NCI-H345 (cell line): ENCODE data around the gene RAPGEF1.
"Not testable (repeated sequence)": the region's sequence is repeated elsewhere in the genome, so short reads cannot be mapped to it uniquely, and the experiment has no call there.

Experiments
- DNase-seq: peaks from one replicate; lab custom pipeline; 2025; lab: John Stamatoyannopoulos, UW

RAPGEF1 gene, protein sequence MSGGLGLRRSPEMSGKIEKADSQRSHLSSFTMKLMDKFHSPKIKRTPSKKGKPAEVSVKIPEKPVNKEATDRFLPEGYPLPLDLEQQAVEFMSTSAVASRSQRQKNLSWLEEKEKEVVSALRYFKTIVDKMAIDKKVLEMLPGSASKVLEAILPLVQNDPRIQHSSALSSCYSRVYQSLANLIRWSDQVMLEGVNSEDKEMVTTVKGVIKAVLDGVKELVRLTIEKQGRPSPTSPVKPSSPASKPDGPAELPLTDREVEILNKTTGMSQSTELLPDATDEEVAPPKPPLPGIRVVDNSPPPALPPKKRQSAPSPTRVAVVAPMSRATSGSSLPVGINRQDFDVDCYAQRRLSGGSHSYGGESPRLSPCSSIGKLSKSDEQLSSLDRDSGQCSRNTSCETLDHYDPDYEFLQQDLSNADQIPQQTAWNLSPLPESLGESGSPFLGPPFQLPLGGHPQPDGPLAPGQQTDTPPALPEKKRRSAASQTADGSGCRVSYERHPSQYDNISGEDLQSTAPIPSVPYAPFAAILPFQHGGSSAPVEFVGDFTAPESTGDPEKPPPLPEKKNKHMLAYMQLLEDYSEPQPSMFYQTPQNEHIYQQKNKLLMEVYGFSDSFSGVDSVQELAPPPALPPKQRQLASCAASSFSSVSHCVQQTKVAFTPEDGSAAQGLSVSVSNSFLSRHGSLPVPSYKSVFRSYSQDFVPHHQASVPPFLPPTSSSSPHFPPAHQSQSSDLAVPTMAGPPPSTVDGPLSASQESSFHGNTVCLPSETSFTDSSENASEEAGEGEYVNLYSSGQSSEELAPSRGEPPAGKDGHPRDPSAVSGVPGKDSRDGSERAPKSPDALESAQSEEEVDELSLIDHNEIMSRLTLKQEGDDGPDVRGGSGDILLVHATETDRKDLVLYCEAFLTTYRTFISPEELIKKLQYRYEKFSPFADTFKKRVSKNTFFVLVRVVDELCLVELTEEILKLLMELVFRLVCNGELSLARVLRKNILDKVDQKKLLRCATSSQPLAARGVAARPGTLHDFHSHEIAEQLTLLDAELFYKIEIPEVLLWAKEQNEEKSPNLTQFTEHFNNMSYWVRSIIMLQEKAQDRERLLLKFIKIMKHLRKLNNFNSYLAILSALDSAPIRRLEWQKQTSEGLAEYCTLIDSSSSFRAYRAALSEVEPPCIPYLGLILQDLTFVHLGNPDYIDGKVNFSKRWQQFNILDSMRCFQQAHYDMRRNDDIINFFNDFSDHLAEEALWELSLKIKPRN (N-terminal part only)

GRCh38 chr9:131739959-131740648 lies at the start of gene RAPGEF1:
Gene RAPGEF1 (minus strand): TSS chr9:131740076. CDS start chr9:131739830, 246 bp downstream.
- peak; percentile 69 for DNase-seq

DNA sequence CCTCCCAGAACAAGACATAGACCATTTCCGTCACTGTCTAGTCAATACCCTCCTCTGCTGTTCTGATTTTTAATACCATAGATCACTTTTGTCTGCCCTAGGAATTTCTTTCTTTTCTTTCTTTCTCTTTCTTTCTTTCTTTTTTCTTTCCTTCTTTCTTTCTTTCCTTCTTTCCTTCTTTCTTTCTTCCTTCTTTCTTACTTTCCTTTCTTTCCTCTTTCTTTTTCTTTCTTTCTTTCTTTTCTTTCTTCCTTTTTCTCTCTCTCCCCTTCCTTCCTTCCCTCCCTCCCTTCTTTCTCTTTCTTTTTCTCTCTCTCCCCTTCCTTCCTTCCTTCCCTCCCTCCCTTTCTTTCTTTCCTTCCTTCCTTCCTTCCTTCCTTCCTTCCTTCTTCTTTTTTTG lies 49.0 kb upstream of the RAPGEF1 start:
- no peak for DNase-seq

- no peak for DNase-seq
Measured at GRCh38 chr9:131787838-131788237, 48.0 kb upstream of the RAPGEF1 start.

DNA sequence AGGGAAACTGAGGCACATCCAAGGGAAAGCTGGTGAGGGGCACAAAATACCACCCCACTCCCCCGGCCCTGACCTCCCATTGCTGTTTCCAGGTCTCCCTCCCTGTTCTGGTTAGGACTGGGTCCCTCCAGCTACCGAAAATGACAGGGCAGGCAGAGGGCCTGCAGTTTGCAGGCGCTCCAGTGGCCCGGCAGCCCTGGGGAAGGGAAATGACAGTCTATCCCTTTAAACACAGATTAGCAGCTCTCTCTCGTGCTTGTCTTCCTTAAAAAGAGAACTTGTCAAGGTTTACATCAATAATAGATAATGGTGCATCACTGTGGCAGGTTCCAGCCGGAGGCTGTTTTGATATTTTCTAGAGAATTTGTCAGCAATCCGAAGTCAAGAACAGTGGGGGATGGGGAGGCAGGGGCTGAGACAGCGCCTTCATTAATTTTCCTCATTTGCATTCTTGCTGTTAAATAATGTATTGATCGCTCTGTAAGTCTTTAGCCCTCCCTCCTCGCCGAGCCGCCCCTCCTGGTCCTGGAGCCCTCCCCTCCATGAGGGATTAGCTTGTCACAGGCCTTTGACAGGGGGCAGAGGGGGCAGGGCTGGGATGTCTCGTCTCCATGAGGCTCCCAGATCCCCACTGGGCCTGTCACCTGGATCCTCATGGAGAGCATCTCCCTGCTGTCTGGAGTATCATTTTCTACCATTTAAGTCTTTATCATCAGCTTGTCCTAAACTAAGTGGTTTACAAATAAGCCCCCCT lies 45.0 kb upstream of the RAPGEF1 start:
- DNase-seq, result no peak

DNA sequence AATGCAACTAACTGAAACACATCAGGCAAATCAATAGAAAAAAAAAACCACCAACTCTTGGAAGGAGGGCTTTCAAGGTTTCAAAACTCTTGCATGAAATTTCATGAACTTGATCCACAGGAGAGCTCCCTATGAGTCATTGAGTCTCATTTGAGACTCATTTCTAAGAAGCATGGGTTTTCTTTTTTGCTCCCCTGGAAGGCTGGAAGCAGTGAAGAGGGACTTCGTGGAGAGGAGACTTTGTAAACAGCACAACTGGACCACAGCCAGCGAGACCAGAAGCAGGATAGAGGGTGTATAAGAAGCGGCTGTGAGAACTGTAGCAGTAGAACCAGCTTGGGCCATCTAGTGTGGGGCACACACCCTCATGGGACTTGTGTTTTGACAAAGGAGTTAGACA lies 41.2 kb upstream of the RAPGEF1 start:
- no peak for DNase-seq

DNA sequence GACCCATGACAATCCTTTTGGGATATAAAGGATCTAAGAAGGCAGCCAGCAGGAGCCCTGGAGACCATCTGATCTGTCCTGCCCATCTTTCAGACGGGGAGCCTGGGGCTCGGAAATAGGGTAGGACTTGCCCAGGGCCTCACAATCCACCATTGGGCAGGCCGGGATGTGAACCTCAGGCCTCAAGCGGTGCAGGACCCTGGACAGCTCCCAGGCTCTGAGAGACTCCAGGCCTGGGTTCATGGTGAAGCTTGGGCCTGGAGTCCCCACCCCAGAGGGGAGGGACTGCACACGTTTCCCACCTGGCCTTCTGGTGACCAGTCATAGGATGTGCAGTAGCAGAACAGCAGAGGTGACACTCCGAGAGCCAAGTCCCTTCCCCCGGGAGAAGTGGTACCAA lies 36.6 kb upstream of the RAPGEF1 start:
- DNase-seq, result no peak

DNA sequence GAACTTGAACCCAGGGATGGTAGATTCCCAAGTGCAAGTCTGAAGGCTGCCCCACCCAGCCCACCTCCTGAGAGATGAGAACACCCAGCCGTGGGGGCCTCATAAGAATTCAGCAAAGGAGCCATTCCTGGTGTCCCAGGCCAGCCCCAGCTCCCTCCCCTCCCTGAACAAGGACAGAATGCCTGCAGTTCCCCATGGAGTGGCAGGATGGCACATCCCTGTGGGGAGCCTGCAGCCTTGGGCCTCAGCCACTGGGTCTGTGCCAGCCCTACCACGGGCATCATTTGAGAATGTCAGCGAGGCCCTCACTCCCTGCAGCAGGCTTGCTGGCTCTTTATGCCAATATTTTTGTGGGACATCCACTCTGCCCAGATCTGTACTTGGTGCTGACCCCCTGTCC lies 36.2 kb upstream of the RAPGEF1 start:
- DNase-seq, result no peak

DNA sequence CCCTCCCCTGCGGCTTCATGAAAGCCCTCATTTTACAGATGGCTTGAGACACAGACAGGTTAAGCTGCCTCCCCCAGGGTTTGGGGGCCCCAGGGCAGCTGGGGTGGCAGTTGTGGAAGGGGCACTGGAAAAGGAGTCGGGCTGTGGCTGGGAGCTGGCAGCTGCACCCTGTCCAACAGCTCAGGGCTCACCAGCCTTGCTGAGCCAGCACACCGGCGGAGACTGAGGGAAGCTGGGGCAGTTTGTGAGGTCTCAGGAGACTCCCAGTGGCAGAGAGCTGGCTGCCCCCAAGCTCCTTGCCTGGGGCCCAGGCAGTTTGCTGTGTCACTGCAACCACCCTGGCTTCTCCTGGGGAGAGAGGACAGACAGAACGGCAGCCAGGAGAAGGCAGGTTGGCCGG lies 34.8 kb upstream of the RAPGEF1 start:
- no peak for DNase-seq

GRCh38 chr9:131773911-131774379 lies 34.1 kb upstream of the RAPGEF1 start:
- no peak for DNase-seq

- no peak for DNase-seq
Measured at GRCh38 chr9:131772940-131773339, 33.1 kb upstream of the RAPGEF1 start.

- DNase-seq, result no peak
Measured at GRCh38 chr9:131771646-131772045, 31.8 kb upstream of the RAPGEF1 start.

GRCh38 chr9:131769361-131769760 lies 29.5 kb upstream of the RAPGEF1 start:
- no peak for DNase-seq

DNA sequence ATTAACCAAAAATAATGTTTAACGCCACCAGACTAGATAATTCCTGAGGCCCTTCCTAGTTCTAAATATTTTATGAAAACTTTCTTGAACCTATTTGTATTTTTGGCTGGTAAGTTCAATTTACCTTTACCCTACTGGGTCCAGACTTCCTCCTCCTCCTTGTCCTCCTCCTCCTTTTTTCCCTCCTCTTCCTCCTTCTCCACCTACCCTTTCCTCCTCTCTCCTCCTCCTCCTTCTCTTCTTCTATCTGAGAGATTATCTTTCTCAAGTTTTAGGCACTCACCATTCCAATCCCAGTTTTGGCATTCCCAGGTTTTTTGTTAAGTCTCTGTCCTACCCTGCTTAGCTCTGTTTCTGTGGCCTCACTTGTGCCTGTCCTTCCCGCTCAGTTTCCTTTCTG lies 24.7 kb upstream of the RAPGEF1 start:
- no peak for DNase-seq

DNA sequence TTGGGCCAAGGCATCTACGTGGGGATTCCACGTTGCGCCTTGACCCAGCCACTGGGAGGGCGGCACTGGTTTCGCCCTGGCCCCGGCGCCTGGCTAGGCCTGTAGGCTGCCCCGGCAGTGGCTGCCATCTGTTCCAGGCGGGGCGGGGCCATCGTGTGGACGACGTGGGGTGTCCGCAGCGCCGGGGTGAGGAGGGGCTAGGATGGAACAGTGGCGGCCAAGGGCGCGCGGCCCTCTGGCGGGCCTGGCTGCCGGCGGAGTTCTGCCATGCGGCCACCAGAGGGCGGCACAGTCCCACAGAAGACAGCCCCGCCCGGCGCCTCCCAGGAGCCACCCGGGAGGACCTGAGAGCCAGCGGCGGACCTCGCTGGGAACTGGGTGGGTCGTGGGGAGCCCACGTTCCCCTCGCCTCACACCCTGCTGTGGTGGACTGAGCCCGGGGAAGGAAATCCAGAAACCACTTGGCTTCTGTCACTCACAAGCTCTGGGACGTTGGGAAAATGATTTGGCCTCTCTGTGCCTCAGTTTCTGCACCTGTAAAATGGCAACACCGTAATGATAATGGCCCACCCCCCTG lies 22.6 kb upstream of the RAPGEF1 start:
- DNase-seq, result peak; percentile 71

GRCh38 chr9:131759017-131759647 lies 19.3 kb upstream of the RAPGEF1 start:
- DNase-seq, result peak; percentile 51

DNA sequence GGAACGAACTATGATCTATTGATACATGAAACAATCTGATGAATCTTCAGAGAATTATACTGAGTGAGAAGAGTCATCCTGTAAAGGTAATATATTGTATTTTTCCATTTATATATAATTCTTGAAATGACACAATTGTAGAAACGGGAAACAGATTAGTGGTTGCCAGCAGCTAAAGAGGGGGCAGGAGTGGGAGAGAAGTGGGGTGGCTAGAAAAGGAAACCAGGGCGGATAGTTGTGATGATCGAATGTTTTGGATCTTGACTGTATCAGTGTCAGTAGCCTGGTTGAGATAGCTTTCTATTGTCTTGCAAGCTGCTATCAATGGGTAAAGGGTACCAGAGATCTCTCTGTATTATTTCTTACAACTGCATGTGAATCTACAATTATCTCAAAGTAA lies 17.7 kb upstream of the RAPGEF1 start:
- DNase-seq, result no peak

DNA sequence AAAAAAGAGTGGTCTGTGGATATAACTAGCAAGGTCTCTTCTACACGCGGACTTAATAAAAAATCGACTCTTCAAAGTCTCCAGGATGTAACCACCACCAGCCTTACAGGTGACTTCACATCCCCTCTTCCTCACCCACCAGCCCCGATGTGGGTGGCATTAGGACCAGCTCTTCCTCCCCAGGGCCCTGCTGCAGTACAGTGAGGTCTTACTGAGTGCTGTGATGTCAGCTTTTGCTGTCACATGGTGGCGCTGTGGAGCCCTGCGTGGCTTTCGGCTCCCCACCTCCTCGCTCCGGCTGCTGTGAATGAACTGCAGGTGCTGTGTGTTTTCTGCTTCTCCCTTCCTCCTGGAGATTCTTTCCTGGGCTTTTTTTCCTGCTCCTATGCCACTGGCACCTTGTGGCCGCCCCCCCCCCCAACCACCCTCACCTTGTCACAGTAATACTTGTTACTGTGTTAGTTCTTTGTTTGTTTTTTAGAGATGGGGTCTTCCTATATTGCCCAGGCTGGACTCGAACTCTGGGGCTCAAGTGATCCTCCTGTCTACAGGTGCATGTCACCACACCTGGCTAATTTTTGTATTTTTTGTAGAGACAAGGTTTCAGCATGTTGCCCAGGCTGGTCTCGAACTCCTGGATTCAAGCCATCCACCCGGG lies 15.8 kb upstream of the RAPGEF1 start:
- peak; percentile 92 for DNase-seq

DNA sequence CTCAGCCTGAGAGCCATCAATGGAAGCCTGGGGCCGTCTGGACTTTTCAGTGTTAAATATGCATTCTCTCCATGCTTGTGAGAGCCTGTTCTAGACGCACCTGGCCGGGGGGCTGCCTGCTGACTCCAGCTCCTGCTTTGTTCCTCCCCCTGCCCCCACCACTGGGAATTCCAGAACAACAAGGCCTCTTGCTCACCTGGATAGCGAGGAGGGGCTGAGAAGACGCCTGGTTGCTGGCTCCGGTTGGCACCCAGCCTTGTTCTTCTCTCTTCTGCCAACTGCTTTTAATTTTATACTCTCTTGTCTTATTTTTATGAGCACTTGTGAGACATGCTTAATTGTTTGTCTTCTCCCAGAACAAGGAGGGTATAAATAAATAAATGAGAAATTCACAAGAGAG lies 15.0 kb upstream of the RAPGEF1 start:
- DNase-seq, result no peak

DNA sequence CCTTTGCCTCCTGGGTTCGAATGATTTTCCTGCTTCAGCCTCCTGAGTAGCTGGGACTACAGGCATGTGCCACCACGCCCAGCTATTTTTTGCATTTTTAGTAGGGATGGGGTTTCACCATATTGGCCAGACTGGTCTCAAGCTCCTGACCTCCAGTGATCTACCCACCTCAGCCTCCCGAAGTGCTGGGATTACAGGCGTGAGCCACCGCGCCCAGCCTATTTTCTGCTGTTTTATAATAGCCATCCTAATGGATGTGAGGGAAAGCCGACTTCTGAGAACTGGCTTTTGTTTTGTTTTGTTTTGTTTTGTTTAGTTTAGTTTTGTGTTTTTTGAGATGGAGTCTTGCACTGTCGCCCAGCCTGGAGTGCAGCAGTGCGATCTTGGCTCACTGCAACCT lies 13.9 kb upstream of the RAPGEF1 start:
- DNase-seq, result not testable (repeated sequence)
